ENCODE results near the gene PHYHIPL. TPM values are rescaled to one million over a fixed set of nuclear protein-coding genes. Genes with fewer than 3 reads are reported as not detected.

PHYHIPL gene
- polyA plus RNA-seq (2013, experiment 1 of 2), result 7.9 TPM
- polyA plus RNA-seq (2013, experiment 2 of 2), result 8.0 TPM

GRCh38 chr10:59176241-59177030 is at the start of gene PHYHIPL:
Gene PHYHIPL (plus strand): TSS chr10:59176643. CDS start chr10:59176854, 211 bp downstream.
- H3K23ac ChIP-seq (ENCODE audit: low read depth, low read length, poor library complexity), result no peak within 1 kb of the TSS
- H3K79me1 ChIP-seq (ENCODE audit: low read depth, low read length), result no peaks in the 10 kb centered on the region
- H2AK5ac ChIP-seq (ENCODE audit: low read depth, low read length), result peak within 1 kb of the TSS; percentile 10
- peak within 1 kb of the TSS; percentile 46 for H2BK5ac ChIP-seq (ENCODE audit: low read length)
- peak; percentile 63 for DNase-seq (ENCODE audit: low spot score)
- H2BK120ac ChIP-seq (ENCODE audit: low read depth, low read length), result peak within 1 kb of the TSS; percentile 99
- H3K27me3 ChIP-seq (ENCODE audit: control insufficient read depth in 3 of 3, insufficient read depth in 3 of 3, low read depth in 1 of 3, low read length in 3 of 3), result peaks cover 0 to 52% (median 0%) of the 10 kb centered on the region in 3 experiments
- peak within 1 kb of the TSS; percentile 77 for H4K91ac ChIP-seq (ENCODE audit: low read depth, low read length, poor library complexity)
- H2BK12ac ChIP-seq (ENCODE audit: low read length), result peak within 1 kb of the TSS; percentile 89
- peak within 1 kb of the TSS; percentile 84 for H3K27ac ChIP-seq (replicated peaks; ENCODE audit: low read length)
- H2AFZ ChIP-seq (ENCODE audit: low read length), result peak within 1 kb of the TSS; percentile 99
- H3K18ac ChIP-seq (ENCODE audit: low read length), result peak within 1 kb of the TSS; percentile 99
- peak within 1 kb of the TSS; percentile 47 to 83 for H3K4me3 ChIP-seq (ENCODE audit: low read length in 2 of 2)
- no peaks in the 10 kb centered on the region for H3K36me3 ChIP-seq (replicated peaks in 1 of 2; ENCODE audit: control insufficient read depth in 2 of 2, insufficient read depth in 2 of 2, low read length in 2 of 2)
- H4K8ac ChIP-seq (ENCODE audit: low read depth, low read length), result peak within 1 kb of the TSS; percentile 65
- peaks cover 2 to 5% of the 10 kb centered on the region in 2 donors for H3K4me1 ChIP-seq (ENCODE audit: control insufficient read depth in 2 of 2, insufficient read depth in 1 of 2, low read depth in 1 of 2, low read length in 2 of 2)
- H3K9ac ChIP-seq (ENCODE audit: low read depth, low read length, poor library complexity), result peak within 1 kb of the TSS; percentile 83
- peak within 1 kb of the TSS; percentile 81 for H3K4me2 ChIP-seq (ENCODE audit: insufficient read depth, low read length, poor library complexity, severe bottlenecking)
- WGBS, 2 donors (ENCODE audit: extremely low coverage in 2 of 2, insufficient read length in 2 of 2, insufficient replicate concordance in 1 of 2), result no CpG with 5 or more reads among the region's 90 CpGs
- H3K14ac ChIP-seq (ENCODE audit: low read length), result peak within 1 kb of the TSS; percentile 9
- peaks cover 0 to 2% of the 10 kb centered on the region in 2 donors for H3K9me3 ChIP-seq (replicated peaks in 1 of 2; ENCODE audit: control insufficient read depth in 2 of 2, insufficient read depth in 1 of 2, low read depth in 1 of 2, low read length in 2 of 2)
- H2BK15ac ChIP-seq (ENCODE audit: low read length), result peak within 1 kb of the TSS; percentile 95
- H3K4ac ChIP-seq (ENCODE audit: low read length), result no peak within 1 kb of the TSS

- H2BK120ac ChIP-seq (ENCODE audit: low read depth, low read length), result no peak overlapping the region
- H4K91ac ChIP-seq (ENCODE audit: low read depth, low read length, poor library complexity), result no peak overlapping the region
- no peak overlapping the region for H2BK15ac ChIP-seq (ENCODE audit: low read length)
- H2AK5ac ChIP-seq (ENCODE audit: low read depth, low read length), result no peak overlapping the region
- H3K79me1 ChIP-seq (ENCODE audit: low read depth, low read length), result no peaks in the 10 kb centered on the region
- H2BK5ac ChIP-seq (ENCODE audit: low read length), result no peak overlapping the region
- H4K8ac ChIP-seq (ENCODE audit: low read depth, low read length), result no peak overlapping the region
- no peaks in the 10 kb centered on the region for H3K9me3 ChIP-seq (replicated peaks in 1 of 2; ENCODE audit: control insufficient read depth in 2 of 2, insufficient read depth in 1 of 2, low read depth in 1 of 2, low read length in 2 of 2)
- no peaks in the 10 kb centered on the region for H3K36me3 ChIP-seq (replicated peaks in 1 of 2; ENCODE audit: control insufficient read depth in 2 of 2, insufficient read depth in 2 of 2, low read length in 2 of 2)
- no peak overlapping the region for H3K18ac ChIP-seq (ENCODE audit: low read length)
- no peak overlapping the region for H3K4ac ChIP-seq (ENCODE audit: low read length)
- H3K23ac ChIP-seq (ENCODE audit: low read depth, low read length, poor library complexity), result no peak overlapping the region
- H3K27me3 ChIP-seq (ENCODE audit: control insufficient read depth in 3 of 3, insufficient read depth in 3 of 3, low read depth in 1 of 3, low read length in 3 of 3), result no peaks in the 10 kb centered on the region
- DNase-seq (ENCODE audit: low spot score), result no peak
- no peak overlapping the region for H3K4me2 ChIP-seq (ENCODE audit: insufficient read depth, low read length, poor library complexity, severe bottlenecking)
- no peak overlapping the region for H3K4me3 ChIP-seq (ENCODE audit: low read length in 2 of 2)
- H3K4me1 ChIP-seq (ENCODE audit: control insufficient read depth in 2 of 2, insufficient read depth in 1 of 2, low read depth in 1 of 2, low read length in 2 of 2), result peaks cover 0 to 7% of the 10 kb centered on the region in 2 donors
- no peak overlapping the region for H2AFZ ChIP-seq (ENCODE audit: low read length)
- WGBS, 2 donors (ENCODE audit: extremely low coverage in 2 of 2, insufficient read length in 2 of 2, insufficient replicate concordance in 1 of 2), result no CpG with 5 or more reads among the region's 3 CpGs
- no peak overlapping the region for H3K9ac ChIP-seq (ENCODE audit: low read depth, low read length, poor library complexity)
- no peak overlapping the region for H2BK12ac ChIP-seq (ENCODE audit: low read length)
- H3K27ac ChIP-seq (replicated peaks; ENCODE audit: low read length), result no peak overlapping the region
- no peak overlapping the region for H3K14ac ChIP-seq (ENCODE audit: low read length)
These were observed 49.5 kb upstream of the PHYHIPL start for GRCh38 chr10:59126991-59127390.

- Histone ChIP-seq H3K79me1 (ENCODE audit: low read depth, low read length) (no peaks in the 10 kb centered on the region), H2BK12ac (ENCODE audit: low read length) (no peak overlapping the region), H3K36me3 (replicated peaks in 1 of 2; ENCODE audit: control insufficient read depth in 2 of 2, insufficient read depth in 2 of 2, low read length in 2 of 2) (no peaks in the 10 kb centered on the region), H3K27ac (replicated peaks; ENCODE audit: low read length) (no peak overlapping the region), H3K9ac (ENCODE audit: low read depth, low read length, poor library complexity) (no peak overlapping the region), H3K18ac (ENCODE audit: low read length) (no peak overlapping the region), H3K9me3 (replicated peaks in 1 of 2; ENCODE audit: control insufficient read depth in 2 of 2, insufficient read depth in 1 of 2, low read depth in 1 of 2, low read length in 2 of 2) (no peaks in the 10 kb centered on the region), H4K91ac (ENCODE audit: low read depth, low read length, poor library complexity) (no peak overlapping the region), H3K14ac (ENCODE audit: low read length) (no peak overlapping the region), H3K4me2 (ENCODE audit: insufficient read depth, low read length, poor library complexity, severe bottlenecking) (no peak overlapping the region), H3K27me3 (ENCODE audit: control insufficient read depth in 3 of 3, insufficient read depth in 3 of 3, low read depth in 1 of 3, low read length in 3 of 3) (no peaks in the 10 kb centered on the region), H3K4me3 (ENCODE audit: low read length in 2 of 2) (no peak overlapping the region), H3K4ac (ENCODE audit: low read length) (no peak overlapping the region), H2AK5ac (ENCODE audit: low read depth, low read length) (no peak overlapping the region), H2BK120ac (ENCODE audit: low read depth, low read length) (no peak overlapping the region), H3K23ac (ENCODE audit: low read depth, low read length, poor library complexity) (no peak overlapping the region), H2BK15ac (ENCODE audit: low read length) (no peak overlapping the region), H4K8ac (ENCODE audit: low read depth, low read length) (no peak overlapping the region), H2BK5ac (ENCODE audit: low read length) (no peak overlapping the region), H3K4me1 (ENCODE audit: control insufficient read depth in 2 of 2, insufficient read depth in 1 of 2, low read depth in 1 of 2, low read length in 2 of 2) (peaks cover 0 to 7% of the 10 kb centered on the region in 2 donors), H2AFZ (ENCODE audit: low read length) (no peak overlapping the region)
- no CpG with 5 or more reads among the region's 1 CpG for WGBS, 2 donors (ENCODE audit: extremely low coverage in 2 of 2, insufficient read length in 2 of 2, insufficient replicate concordance in 1 of 2)
- DNase-seq (ENCODE audit: low spot score), result no peak
These were observed 48.5 kb upstream of the PHYHIPL start for GRCh38 chr10:59127991-59128390.

DNA sequence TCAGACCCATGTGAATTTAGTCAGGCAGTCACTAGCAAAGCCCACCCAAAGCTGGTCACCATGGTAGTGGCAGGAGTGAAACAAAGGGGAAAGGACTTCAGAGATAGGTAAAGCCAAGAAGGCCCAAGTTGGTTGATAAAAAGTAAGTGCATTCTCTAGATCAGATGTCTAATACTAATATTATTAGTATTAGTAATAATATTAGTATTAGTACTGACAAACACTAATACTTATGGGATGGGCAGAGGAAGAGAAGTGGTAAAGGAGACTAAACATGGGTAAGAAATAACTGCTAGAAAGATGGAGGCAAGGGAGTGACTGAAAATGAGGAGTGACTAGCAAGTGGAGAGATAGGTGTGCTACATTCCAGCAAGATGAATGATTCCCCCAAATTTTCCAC is 46.6 kb upstream of the PHYHIPL start:
- no peak overlapping the region for H3K4ac ChIP-seq (ENCODE audit: low read length)
- H2BK15ac ChIP-seq (ENCODE audit: low read length), result no peak overlapping the region
- no peak overlapping the region for H3K18ac ChIP-seq (ENCODE audit: low read length)

More for the DNA sequence above, 46.6 kb upstream of the PHYHIPL start:
- Histone ChIP-seq H3K79me1 (ENCODE audit: low read depth, low read length) (no peaks in the 10 kb centered on the region), H3K27ac (replicated peaks; ENCODE audit: low read length) (no peak overlapping the region), H3K36me3 (replicated peaks in 1 of 2; ENCODE audit: control insufficient read depth in 2 of 2, insufficient read depth in 2 of 2, low read length in 2 of 2) (no peaks in the 10 kb centered on the region), H3K27me3 (ENCODE audit: control insufficient read depth in 3 of 3, insufficient read depth in 3 of 3, low read depth in 1 of 3, low read length in 3 of 3) (no peaks in the 10 kb centered on the region), H3K9me3 (replicated peaks in 1 of 2; ENCODE audit: control insufficient read depth in 2 of 2, insufficient read depth in 1 of 2, low read depth in 1 of 2, low read length in 2 of 2) (no peaks in the 10 kb centered on the region), H2BK12ac (ENCODE audit: low read length) (no peak overlapping the region), H2AK5ac (ENCODE audit: low read depth, low read length) (no peak overlapping the region), H3K4me2 (ENCODE audit: insufficient read depth, low read length, poor library complexity, severe bottlenecking) (no peak overlapping the region), H3K9ac (ENCODE audit: low read depth, low read length, poor library complexity) (no peak overlapping the region), H4K91ac (ENCODE audit: low read depth, low read length, poor library complexity) (no peak overlapping the region), H2BK5ac (ENCODE audit: low read length) (no peak overlapping the region), H3K23ac (ENCODE audit: low read depth, low read length, poor library complexity) (no peak overlapping the region), H2BK120ac (ENCODE audit: low read depth, low read length) (no peak overlapping the region), H3K14ac (ENCODE audit: low read length) (no peak overlapping the region), H2AFZ (ENCODE audit: low read length) (no peak overlapping the region), H3K4me3 (ENCODE audit: low read length in 2 of 2) (no peak overlapping the region), H4K8ac (ENCODE audit: low read depth, low read length) (no peak overlapping the region), H3K4me1 (ENCODE audit: control insufficient read depth in 2 of 2, insufficient read depth in 1 of 2, low read depth in 1 of 2, low read length in 2 of 2) (peaks cover 0 to 9% of the 10 kb centered on the region in 2 donors)
- DNase-seq (ENCODE audit: low spot score), result no peak
